T-helper 17 cell (primary cell): ENCODE results near the gene SLC35F1. TPM values are rescaled to one million over a fixed set of nuclear protein-coding genes. Genes with fewer than 3 reads are reported as not detected.
A peak's percentile ranks its signal among the peaks of the same experiment; 100 is the strongest.

Experiments
- ATAC-seq: fragments of 150-1000 bp; cut with Tn5 transposase; 2 replicates; pipeline ENCODE4 v1.10.0; 2021; ENCODE audit warnings: mild to moderate bottlenecking, moderate library complexity
- DNase-seq, 3 donors: peaks; one replicate each; pipeline versions ENCODE4 v3.0.0 to v3.0.0-alpha.2; 2020 to 2021
- H3K9me3 ChIP-seq: one replicate; pipeline ENCODE4 v1.7.0; 2013; ENCODE audit warnings: low read length, mild to moderate bottlenecking; ENCODE audit not compliant: control insufficient read depth, poor library complexity, severe bottlenecking
- H3K27ac Mint-ChIP-seq: one replicate; pipeline ENCODE4 v1.8.0; 2022; ENCODE audit warnings: mild to moderate bottlenecking, moderate library complexity, mixed read lengths
- H3K27me3 Mint-ChIP-seq: one replicate; pipeline ENCODE4 v1.8.0; 2022; ENCODE audit warnings: mixed read lengths
- H3K36me3 Mint-ChIP-seq: one replicate; pipeline ENCODE4 v1.8.0; 2022; ENCODE audit warnings: low read depth, mixed read lengths
- H3K4me1 Mint-ChIP-seq: one replicate; pipeline ENCODE4 v1.8.0; 2022; ENCODE audit warnings: mild to moderate bottlenecking, mixed read lengths
- H3K4me3 Mint-ChIP-seq: one replicate; pipeline ENCODE4 v1.8.0; 2022; ENCODE audit warnings: mild to moderate bottlenecking, moderate library complexity, mixed read lengths
- total RNA-seq, 4 donors: library from RNA in 2 of 4; stranded (reverse) in 2 of 4; gene quantifications; one replicate each; pipeline ENCODE4 v1.2.3 and lab custom pipeline; 2022 to 2026

The SLC35F1 gene
- total RNA-seq, 2 donors from 2014 or later, result not detected

- Mint-ChIP-seq H3K27ac (no peak overlapping the region), H3K4me1 (no peaks in the 10 kb centered on the region), H3K36me3 (no peaks in the 10 kb centered on the region), H3K4me3 (no peak overlapping the region), H3K27me3 (no peaks in the 10 kb centered on the region)
- no peaks in the 10 kb centered on the region for H3K9me3 ChIP-seq
- DNase-seq, result no peak
- ATAC-seq, result no peak
These were observed 428.3 kb downstream of the SLC35F1 start for GRCh38 chr6:118335325-118335816.

DNA sequence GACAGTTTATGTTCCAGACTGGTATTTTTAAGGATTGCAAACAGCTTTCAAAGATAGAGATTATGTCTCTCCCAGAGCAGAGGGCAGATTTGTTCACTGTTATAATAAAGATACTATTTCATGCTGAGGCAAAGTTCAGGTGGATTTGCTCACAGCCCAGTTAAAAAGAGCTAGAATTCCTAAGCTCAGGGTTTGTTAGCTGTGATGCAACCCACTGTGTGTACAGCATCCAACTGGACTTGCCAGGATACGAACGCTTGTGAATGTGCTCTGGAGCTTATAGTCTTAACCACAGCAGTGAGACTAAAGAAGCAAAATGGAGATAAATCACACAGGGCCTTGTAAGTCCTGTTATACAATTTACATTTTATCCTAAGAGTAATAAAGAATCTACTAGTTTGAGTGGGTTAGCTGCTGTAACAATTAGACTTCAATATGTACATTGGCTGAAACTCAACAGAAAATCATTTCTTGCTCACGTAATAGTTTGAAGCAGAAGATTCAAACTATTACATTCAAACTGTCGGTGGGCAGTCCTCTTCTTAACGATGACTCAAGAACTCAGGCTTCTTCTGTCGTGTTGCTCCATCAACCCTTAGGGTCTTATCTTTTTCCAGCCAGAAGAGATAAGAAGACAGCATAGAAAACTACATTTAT, 437.1 kb downstream of the SLC35F1 start:
- DNase-seq, result no peak
- no peak overlapping the region for H3K4me3 Mint-ChIP-seq
- no peaks in the 10 kb centered on the region for H3K4me1 Mint-ChIP-seq
- H3K27me3 Mint-ChIP-seq, result no peaks in the 10 kb centered on the region
- peaks cover 3% of the 10 kb centered on the region for H3K9me3 ChIP-seq
- peaks cover 2% of the 10 kb centered on the region for H3K36me3 Mint-ChIP-seq
- H3K27ac Mint-ChIP-seq, result no peak overlapping the region
- ATAC-seq, result no peak

- DNase-seq (no peak), ATAC-seq (no peak)
- Mint-ChIP-seq H3K36me3 (peaks cover 2% of the 10 kb centered on the region), H3K4me3 (no peak overlapping the region), H3K27me3 (no peaks in the 10 kb centered on the region), H3K27ac (no peak overlapping the region), H3K4me1 (no peaks in the 10 kb centered on the region)
- no peaks in the 10 kb centered on the region for H3K9me3 ChIP-seq
These were observed 443.9 kb downstream of the SLC35F1 start for GRCh38 chr6:118350881-118351430.

DNA sequence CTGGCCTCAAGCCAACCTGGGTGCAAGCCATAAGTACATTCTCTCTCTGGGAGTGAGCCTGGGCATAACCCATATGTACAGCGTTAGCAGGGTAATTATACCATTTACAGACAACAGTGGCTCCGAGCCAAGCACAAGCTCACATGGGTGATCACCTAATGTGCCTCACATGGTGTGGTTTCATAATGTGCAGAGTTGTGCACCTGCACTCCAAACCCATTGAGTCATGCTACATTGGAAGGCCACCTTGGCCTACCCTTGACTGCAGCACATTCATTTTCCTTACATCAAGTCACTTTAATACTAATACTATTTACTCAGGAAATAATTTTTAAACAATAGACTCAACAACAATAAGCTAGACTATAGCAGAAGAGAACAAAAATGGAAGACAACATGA, 446.5 kb downstream of the SLC35F1 start:
- ATAC-seq (no peak), DNase-seq (no peak)
- Mint-ChIP-seq H3K4me3 (no peak overlapping the region), H3K27ac (no peak overlapping the region), H3K4me1 (no peaks in the 10 kb centered on the region), H3K36me3 (peaks cover 8% of the 10 kb centered on the region), H3K27me3 (no peaks in the 10 kb centered on the region)
- no peaks in the 10 kb centered on the region for H3K9me3 ChIP-seq

DNA sequence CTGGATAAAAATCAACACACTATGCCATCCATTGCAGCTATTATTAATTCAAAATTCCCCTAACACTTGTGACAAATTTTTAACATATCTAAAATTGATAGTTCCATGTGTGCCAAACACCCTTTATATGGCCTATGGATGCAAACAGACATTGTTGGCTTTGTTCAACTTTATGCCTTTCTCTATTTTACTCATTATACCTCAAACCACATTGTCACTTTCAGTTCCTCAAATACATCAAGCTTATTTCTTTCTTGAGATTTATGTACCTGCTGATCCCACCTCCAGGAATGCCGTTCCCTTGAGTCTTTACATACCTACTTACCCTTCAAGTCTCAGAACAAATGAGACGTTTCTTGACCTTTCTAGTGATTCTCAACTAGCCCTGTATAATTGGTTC, 447.6 kb downstream of the SLC35F1 start:
- H3K9me3 ChIP-seq, result no peaks in the 10 kb centered on the region
- Mint-ChIP-seq H3K27ac (no peak overlapping the region), H3K36me3 (peaks cover 6% of the 10 kb centered on the region), H3K4me1 (no peaks in the 10 kb centered on the region), H3K27me3 (no peaks in the 10 kb centered on the region), H3K4me3 (no peak overlapping the region)
- no peak for ATAC-seq
- DNase-seq, result no peak

- Mint-ChIP-seq H3K36me3 (peaks cover 6% of the 10 kb centered on the region), H3K4me1 (no peaks in the 10 kb centered on the region), H3K27me3 (no peaks in the 10 kb centered on the region), H3K27ac (peak overlapping the region; percentile 1), H3K4me3 (no peak overlapping the region)
- no peaks in the 10 kb centered on the region for H3K9me3 ChIP-seq
- ATAC-seq (no peak), DNase-seq (no peak)
These were observed 449.0 kb downstream of the SLC35F1 start for GRCh38 chr6:118356054-118356453.

DNA sequence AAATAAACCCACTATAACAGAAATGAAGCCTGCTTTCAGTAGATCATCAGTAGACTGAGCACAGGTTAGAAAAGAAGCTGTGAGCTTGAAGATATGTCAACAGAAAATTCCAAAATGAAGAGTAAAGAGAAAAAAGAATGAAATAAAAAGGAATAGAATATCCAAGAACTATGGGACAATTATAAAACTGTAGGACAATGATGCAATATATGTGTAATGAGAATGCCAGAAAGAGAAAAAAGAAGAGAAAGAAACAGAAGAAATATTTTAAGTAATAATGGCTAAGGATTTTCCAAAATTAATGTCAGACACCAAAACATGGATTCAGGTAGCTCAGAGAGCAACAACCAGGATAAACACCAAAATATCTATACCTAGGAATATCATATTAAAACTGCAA, 449.6 kb downstream of the SLC35F1 start:
- Mint-ChIP-seq H3K27me3 (no peaks in the 10 kb centered on the region), H3K36me3 (peaks cover 6% of the 10 kb centered on the region), H3K4me1 (no peaks in the 10 kb centered on the region), H3K4me3 (no peak overlapping the region), H3K27ac (peak overlapping the region; percentile 1)
- ATAC-seq, result no peak
- no peaks in the 10 kb centered on the region for H3K9me3 ChIP-seq
- no peak for DNase-seq

Other genes starting within 250 kb of the SLC35F1 start
- gene NUS1, start 231.8 kb upstream of the SLC35F1 start, total RNA-seq, result 10 to 100 TPM; 21.9 to 26.0 TPM